Calu3 (cell line): ENCODE data around the gene TMUB2. TPM values are rescaled to one million over a fixed set of nuclear protein-coding genes. Genes with fewer than 3 reads are reported as not detected.

Experiments
- BruUV-seq: library from RNA; stranded (reverse); fragments of 400-500 nt; replicated peaks from 2 replicates; lab custom pipeline; 2021; lab: Mats Ljungman, UMichigan
- CTCF ChIA-PET: fragments of 300-600 bp; sonication (Branson Sonifier 250); formaldehyde crosslinking; loops from one replicate; lab custom pipeline; 2022; ENCODE audit warnings: antibody characterized with exemption; lab: Charles Lee
- DNase-seq: peaks from one replicate; pipeline ENCODE4 v3.0.0; 2022
- H3K27ac Mint-ChIP-seq: one replicate; pipeline ENCODE4 v1.8.0; 2022; ENCODE audit warnings: mixed read lengths; ENCODE audit not compliant: unreplicated experiment
- H3K27me3 Mint-ChIP-seq: one replicate; pipeline ENCODE4 v1.8.0; 2022; ENCODE audit warnings: mixed read lengths; ENCODE audit not compliant: unreplicated experiment
- H3K36me3 Mint-ChIP-seq: one replicate; pipeline ENCODE4 v1.8.0; 2022; ENCODE audit warnings: mild to moderate bottlenecking, moderate library complexity, mixed read lengths; ENCODE audit not compliant: insufficient read depth, unreplicated experiment
- H3K4me1 Mint-ChIP-seq: one replicate; pipeline ENCODE4 v1.8.0; 2022; ENCODE audit warnings: mild to moderate bottlenecking, low read depth, mixed read lengths; ENCODE audit not compliant: unreplicated experiment
- H3K4me3 Mint-ChIP-seq: one replicate; pipeline ENCODE4 v1.8.0; 2022; ENCODE audit warnings: mild to moderate bottlenecking, low read depth, moderate library complexity, mixed read lengths; ENCODE audit not compliant: unreplicated experiment
- H3K9me3 Mint-ChIP-seq: one replicate; pipeline ENCODE4 v1.8.0; 2022; ENCODE audit warnings: low read depth, mixed read lengths; ENCODE audit not compliant: unreplicated experiment
- intact Hi-C: fragments of 100-400 bp; cut with micrococcal nuclease; formaldehyde crosslinking; loops from one replicate; pipeline ENCODE4 v1.10.0; 2022; ENCODE audit not compliant: unreplicated experiment
- total RNA-seq: library from RNA; stranded (reverse); gene quantifications from 2 replicates; pipeline ENCODE4 v1.2.3, GENCODE V29; 2022
- TF ChIP-seq, protein P1 (sequence below): fragments of 200-600 bp; IDR thresholded peaks from one replicate; pipeline ENCODE4 v1.8.0; 2022; ENCODE audit warnings: antibody characterized with exemption; ENCODE audit not compliant: unreplicated experiment

TMUB2 gene
- total RNA-seq, 1 experiment from 2014 or later = 56.0 TPM

GRCh38 chr17:44167181-44167861, 19.5 kb upstream of the TMUB2 start:
- TF ChIP-seq, protein P1, sequence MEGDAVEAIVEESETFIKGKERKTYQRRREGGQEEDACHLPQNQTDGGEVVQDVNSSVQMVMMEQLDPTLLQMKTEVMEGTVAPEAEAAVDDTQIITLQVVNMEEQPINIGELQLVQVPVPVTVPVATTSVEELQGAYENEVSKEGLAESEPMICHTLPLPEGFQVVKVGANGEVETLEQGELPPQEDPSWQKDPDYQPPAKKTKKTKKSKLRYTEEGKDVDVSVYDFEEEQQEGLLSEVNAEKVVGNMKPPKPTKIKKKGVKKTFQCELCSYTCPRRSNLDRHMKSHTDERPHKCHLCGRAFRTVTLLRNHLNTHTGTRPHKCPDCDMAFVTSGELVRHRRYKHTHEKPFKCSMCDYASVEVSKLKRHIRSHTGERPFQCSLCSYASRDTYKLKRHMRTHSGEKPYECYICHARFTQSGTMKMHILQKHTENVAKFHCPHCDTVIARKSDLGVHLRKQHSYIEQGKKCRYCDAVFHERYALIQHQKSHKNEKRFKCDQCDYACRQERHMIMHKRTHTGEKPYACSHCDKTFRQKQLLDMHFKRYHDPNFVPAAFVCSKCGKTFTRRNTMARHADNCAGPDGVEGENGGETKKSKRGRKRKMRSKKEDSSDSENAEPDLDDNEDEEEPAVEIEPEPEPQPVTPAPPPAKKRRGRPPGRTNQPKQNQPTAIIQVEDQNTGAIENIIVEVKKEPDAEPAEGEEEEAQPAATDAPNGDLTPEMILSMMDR = no peak
- Mint-ChIP-seq H3K4me1 (peaks cover 12% of the 10 kb centered on the region), H3K9me3 (no peaks in the 10 kb centered on the region), H3K27me3 (no peaks in the 10 kb centered on the region), H3K4me3 (no peak overlapping the region), H3K27ac (peak overlapping the region; percentile 33), H3K36me3 (peaks cover 40% of the 10 kb centered on the region)
- DNase-seq = no peak
- CTCF ChIA-PET = interaction anchor here (0.5 to 2.1 kb wide), 8 partner anchors 8 to 400 kb away, joined by 3 to 43 read pairs (median 6); partner anchors contain the start of gene HDAC5
- intact Hi-C loops = no loop called here
- BruUV-seq = no TSS peak

DNA sequence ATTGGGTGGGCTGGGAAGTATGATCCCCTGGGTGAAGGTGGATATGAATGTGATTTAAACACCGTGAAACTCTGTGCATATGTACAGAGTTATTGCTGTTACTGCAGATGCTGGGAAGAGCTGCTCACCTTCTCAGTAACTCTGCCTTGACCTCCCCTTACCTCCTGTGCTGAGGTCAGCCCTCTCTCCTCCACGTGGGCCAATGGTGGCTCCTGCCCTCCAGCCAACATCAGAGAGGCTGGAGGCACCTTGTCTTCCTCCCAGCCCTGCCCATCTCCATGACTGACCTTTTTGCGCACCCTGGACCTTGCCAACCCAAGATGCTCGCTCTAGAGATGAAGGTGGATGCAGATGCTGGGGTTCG, 16.7 kb upstream of the TMUB2 start:
- no peak for DNase-seq
- Mint-ChIP-seq H3K9me3 (no peaks in the 10 kb centered on the region), H3K27ac (no peak overlapping the region), H3K4me1 (peaks cover 12% of the 10 kb centered on the region), H3K27me3 (no peaks in the 10 kb centered on the region), H3K4me3 (no peak overlapping the region), H3K36me3 (peaks cover 45% of the 10 kb centered on the region)
- TF ChIP-seq, protein P1 = no peak
- CTCF ChIA-PET = no interaction called here
- intact Hi-C loops = no loop called here
- no TSS peak for BruUV-seq

- intact Hi-C loops = no loop called here
- no TSS peak for BruUV-seq
- no peaks in the 10 kb centered on the region for H3K9me3 Mint-ChIP-seq
- DNase-seq = no peak
- CTCF ChIA-PET = no interaction called here
- peaks cover 12% of the 10 kb centered on the region for H3K4me1 Mint-ChIP-seq
- H3K4me3 Mint-ChIP-seq = no peak within 1 kb of the TSS
- no peak within 1 kb of the TSS for H3K27ac Mint-ChIP-seq
- no peaks in the 10 kb centered on the region for H3K27me3 Mint-ChIP-seq
- peaks cover 45% of the 10 kb centered on the region for H3K36me3 Mint-ChIP-seq
- TF ChIP-seq, protein P1 = no peak
Measured at GRCh38 chr17:44170499-44171201, 16.1 kb upstream of the TMUB2 start, which contains the start of gene ASB16. TSS of gene ASB16 (plus strand) at chr17:44170704. CDS start at chr17:44170790, 86 bp downstream.

DNA sequence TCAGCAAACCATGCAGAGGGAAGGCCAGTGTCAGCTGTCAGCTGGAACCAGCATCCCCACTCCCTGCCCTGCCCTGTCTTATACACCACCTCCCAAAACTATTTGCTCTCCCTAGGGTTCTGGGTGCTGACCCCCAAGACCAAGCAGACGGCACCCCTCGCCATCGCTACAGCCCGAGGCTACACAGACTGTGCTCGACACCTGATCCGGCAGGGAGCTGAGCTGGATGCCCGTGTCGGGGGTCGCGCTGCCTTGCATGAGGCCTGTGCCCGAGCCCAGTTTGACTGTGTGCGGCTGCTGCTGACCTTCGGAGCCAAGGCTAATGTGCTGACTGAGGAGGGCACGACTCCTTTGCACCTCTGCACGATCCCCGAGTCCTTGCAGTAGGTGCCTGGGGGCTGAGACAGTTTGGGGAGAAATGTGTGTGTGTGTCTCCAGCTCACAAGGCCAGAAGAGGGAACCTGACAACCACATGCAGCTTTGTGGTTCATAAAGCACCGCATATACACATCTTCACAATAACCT, 14.8 kb upstream of the TMUB2 start:
- H3K4me3 Mint-ChIP-seq = no peak overlapping the region
- BruUV-seq = no TSS peak
- CTCF ChIA-PET = interaction anchor here (0.5 kb wide), 2 partner anchors 46 to 337 kb away, joined by 3 to 4 read pairs; no protein-coding TSS in a partner anchor
- TF ChIP-seq, protein P1 = no peak
- no peak for DNase-seq
- no peaks in the 10 kb centered on the region for H3K9me3 Mint-ChIP-seq
- H3K27me3 Mint-ChIP-seq = no peaks in the 10 kb centered on the region
- intact Hi-C loops = no loop called here
- H3K4me1 Mint-ChIP-seq = peaks cover 12% of the 10 kb centered on the region
- peaks cover 50% of the 10 kb centered on the region for H3K36me3 Mint-ChIP-seq
- H3K27ac Mint-ChIP-seq = peak overlapping the region; percentile 6
